ENCODE data around the gene DAB1.

Gene DAB1

DNA sequence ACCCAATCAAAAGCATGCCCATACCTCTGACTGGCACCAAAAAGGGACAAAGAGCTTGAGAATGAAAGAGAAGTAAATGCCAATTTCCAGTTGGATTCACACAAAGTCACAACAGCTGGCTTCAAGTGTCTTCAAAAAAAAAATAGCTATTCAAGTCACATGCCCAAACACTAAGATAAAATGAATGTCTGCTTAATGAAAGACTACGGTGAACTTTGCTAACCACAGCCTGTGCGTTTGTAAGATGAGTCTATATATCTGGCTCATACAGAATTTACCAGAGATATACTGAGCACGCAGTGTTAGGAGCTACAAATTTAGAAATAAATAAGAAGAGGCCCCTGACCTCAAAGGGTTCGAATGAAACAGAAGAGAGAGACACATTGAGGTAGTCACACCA, 73.2 kb downstream of the DAB1 start:
- DNase-seq (ENCODE audit: low read depth in 1 of 2, low spot score in 1 of 2) = no peak
- Histone ChIP-seq H3K27me3 (ENCODE audit: insufficient read depth, poor library complexity, severe bottlenecking) (no peaks in the 10 kb centered on the region), H3K4me3 (replicated peaks; ENCODE audit: insufficient read depth, low read length) (no peak overlapping the region), H3K27ac (replicated peaks) (no peak overlapping the region)
- TF ChIP-seq POLR2AphosphoS5 (IDR thresholded peaks at IDR 0.05; ENCODE audit: low read depth) = no peak
- TF ChIP-seq, protein P1, sequence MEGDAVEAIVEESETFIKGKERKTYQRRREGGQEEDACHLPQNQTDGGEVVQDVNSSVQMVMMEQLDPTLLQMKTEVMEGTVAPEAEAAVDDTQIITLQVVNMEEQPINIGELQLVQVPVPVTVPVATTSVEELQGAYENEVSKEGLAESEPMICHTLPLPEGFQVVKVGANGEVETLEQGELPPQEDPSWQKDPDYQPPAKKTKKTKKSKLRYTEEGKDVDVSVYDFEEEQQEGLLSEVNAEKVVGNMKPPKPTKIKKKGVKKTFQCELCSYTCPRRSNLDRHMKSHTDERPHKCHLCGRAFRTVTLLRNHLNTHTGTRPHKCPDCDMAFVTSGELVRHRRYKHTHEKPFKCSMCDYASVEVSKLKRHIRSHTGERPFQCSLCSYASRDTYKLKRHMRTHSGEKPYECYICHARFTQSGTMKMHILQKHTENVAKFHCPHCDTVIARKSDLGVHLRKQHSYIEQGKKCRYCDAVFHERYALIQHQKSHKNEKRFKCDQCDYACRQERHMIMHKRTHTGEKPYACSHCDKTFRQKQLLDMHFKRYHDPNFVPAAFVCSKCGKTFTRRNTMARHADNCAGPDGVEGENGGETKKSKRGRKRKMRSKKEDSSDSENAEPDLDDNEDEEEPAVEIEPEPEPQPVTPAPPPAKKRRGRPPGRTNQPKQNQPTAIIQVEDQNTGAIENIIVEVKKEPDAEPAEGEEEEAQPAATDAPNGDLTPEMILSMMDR (IDR thresholded peaks at IDR 0.05; ENCODE audit: insufficient read depth, low read length) = no peak
- TF ChIP-seq, protein P2, sequence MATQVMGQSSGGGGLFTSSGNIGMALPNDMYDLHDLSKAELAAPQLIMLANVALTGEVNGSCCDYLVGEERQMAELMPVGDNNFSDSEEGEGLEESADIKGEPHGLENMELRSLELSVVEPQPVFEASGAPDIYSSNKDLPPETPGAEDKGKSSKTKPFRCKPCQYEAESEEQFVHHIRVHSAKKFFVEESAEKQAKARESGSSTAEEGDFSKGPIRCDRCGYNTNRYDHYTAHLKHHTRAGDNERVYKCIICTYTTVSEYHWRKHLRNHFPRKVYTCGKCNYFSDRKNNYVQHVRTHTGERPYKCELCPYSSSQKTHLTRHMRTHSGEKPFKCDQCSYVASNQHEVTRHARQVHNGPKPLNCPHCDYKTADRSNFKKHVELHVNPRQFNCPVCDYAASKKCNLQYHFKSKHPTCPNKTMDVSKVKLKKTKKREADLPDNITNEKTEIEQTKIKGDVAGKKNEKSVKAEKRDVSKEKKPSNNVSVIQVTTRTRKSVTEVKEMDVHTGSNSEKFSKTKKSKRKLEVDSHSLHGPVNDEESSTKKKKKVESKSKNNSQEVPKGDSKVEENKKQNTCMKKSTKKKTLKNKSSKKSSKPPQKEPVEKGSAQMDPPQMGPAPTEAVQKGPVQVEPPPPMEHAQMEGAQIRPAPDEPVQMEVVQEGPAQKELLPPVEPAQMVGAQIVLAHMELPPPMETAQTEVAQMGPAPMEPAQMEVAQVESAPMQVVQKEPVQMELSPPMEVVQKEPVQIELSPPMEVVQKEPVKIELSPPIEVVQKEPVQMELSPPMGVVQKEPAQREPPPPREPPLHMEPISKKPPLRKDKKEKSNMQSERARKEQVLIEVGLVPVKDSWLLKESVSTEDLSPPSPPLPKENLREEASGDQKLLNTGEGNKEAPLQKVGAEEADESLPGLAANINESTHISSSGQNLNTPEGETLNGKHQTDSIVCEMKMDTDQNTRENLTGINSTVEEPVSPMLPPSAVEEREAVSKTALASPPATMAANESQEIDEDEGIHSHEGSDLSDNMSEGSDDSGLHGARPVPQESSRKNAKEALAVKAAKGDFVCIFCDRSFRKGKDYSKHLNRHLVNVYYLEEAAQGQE (IDR thresholded peaks at IDR 0.05; ENCODE audit: insufficient replicate concordance, low read depth) = no peak
- no peak for TF ChIP-seq SPI1 (IDR thresholded peaks at IDR 0.05; ENCODE audit: borderline replicate concordance, low read depth)
- TF ChIP-seq GABPA (IDR thresholded peaks at IDR 0.05; ENCODE audit: low read depth) = no peak

DNA sequence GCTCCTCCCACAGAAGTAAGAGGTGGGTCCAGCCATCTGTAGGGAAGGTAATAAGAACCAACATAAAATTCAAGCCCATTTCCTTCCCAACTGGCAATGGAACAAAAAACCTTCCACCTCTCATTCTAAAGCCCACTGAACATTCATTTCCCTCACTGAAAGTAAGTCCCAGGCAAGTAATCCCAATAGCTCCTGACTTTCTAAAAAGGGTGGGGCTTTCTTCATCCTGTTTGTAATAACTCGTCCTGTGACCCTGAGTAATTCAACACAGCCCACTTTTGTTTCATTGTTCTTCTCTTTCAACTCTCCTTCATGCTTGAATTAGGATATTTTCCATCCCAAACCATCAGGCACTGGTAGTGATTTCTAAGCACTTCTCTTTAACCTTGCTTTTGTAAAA, 74.9 kb downstream of the DAB1 start:
- no peaks in the 10 kb centered on the region for H3K27me3 ChIP-seq (ENCODE audit: insufficient read depth, poor library complexity, severe bottlenecking)
- H3K27ac ChIP-seq (replicated peaks) = no peak overlapping the region
- no peak overlapping the region for H3K4me3 ChIP-seq (replicated peaks; ENCODE audit: insufficient read depth, low read length)
- no peak for TF ChIP-seq GABPA (IDR thresholded peaks at IDR 0.05; ENCODE audit: low read depth)
- TF ChIP-seq, protein P2 (IDR thresholded peaks at IDR 0.05; ENCODE audit: insufficient replicate concordance, low read depth) = no peak
- TF ChIP-seq POLR2AphosphoS5 (IDR thresholded peaks at IDR 0.05; ENCODE audit: low read depth) = no peak
- no peak for DNase-seq (ENCODE audit: low read depth in 1 of 2, low spot score in 1 of 2)

DNA sequence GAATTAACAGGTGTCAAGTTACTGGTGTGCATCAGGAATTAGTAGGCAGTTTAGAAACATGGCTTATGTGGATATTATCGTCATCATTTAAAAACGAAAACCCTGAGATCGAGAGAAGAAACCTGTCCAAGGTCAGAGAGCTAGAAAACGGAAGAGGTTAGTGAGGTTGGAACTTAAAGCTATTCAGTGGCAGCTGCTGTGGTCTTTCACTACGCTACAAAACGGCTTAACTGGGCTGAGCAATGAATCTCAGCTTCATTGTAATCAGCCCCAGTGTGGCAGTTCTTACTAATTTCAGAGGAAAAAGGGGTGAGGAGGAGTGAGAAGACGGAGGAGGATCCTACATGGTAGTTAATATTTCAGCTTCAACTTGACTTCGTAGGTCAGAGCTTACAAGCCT, 77.9 kb downstream of the DAB1 start:
- no peak overlapping the region for H3K27ac ChIP-seq (replicated peaks)
- no peak for TF ChIP-seq GABPA (IDR thresholded peaks at IDR 0.05; ENCODE audit: low read depth)
- TF ChIP-seq, protein P2 (IDR thresholded peaks at IDR 0.05; ENCODE audit: insufficient replicate concordance, low read depth) = no peak
- TF ChIP-seq, protein P1 (IDR thresholded peaks at IDR 0.05; ENCODE audit: insufficient read depth, low read length) = no peak
- no peak for TF ChIP-seq SPI1 (IDR thresholded peaks at IDR 0.05; ENCODE audit: borderline replicate concordance, low read depth)
- TF ChIP-seq POLR2AphosphoS5 (IDR thresholded peaks at IDR 0.05; ENCODE audit: low read depth) = no peak
- DNase-seq (ENCODE audit: low read depth in 1 of 2, low spot score in 1 of 2) = no peak
- H3K4me3 ChIP-seq (replicated peaks; ENCODE audit: insufficient read depth, low read length) = no peak overlapping the region
- no peaks in the 10 kb centered on the region for H3K27me3 ChIP-seq (ENCODE audit: insufficient read depth, poor library complexity, severe bottlenecking)

DNA sequence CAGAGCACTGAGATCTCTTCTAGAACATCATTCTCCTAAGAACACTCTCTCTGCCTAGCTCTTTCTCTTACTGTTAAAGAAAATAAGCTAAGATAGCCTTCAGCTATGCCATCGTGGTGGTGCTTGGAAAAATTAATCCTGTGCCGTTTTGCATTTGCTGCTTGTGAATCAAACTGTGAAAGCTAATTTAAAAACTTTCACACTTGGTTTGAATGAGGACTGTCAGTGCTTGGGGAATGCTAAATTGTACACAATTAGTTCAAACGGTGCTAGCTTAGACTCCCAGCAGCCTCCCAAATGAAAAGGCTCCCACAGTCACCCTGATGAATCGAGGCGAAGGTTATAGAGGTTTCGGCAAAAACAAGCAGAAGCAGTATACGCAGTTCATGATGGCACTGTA, 79.6 kb downstream of the DAB1 start:
- H3K27ac ChIP-seq (replicated peaks) = no peak overlapping the region
- DNase-seq (ENCODE audit: low read depth in 1 of 2, low spot score in 1 of 2) = no peak
- TF ChIP-seq, protein P2 (IDR thresholded peaks at IDR 0.05; ENCODE audit: insufficient replicate concordance, low read depth) = no peak
- TF ChIP-seq, protein P1 (IDR thresholded peaks at IDR 0.05; ENCODE audit: insufficient read depth, low read length) = no peak
- no peak for TF ChIP-seq POLR2AphosphoS5 (IDR thresholded peaks at IDR 0.05; ENCODE audit: low read depth)
- TF ChIP-seq GABPA (IDR thresholded peaks at IDR 0.05; ENCODE audit: low read depth) = no peak
- TF ChIP-seq SPI1 (IDR thresholded peaks at IDR 0.05; ENCODE audit: borderline replicate concordance, low read depth) = no peak
- H3K27me3 ChIP-seq (ENCODE audit: insufficient read depth, poor library complexity, severe bottlenecking) = no peaks in the 10 kb centered on the region
- H3K4me3 ChIP-seq (replicated peaks; ENCODE audit: insufficient read depth, low read length) = no peak overlapping the region

All from HL-60 (cell line).